Measurements from ENCODE around the gene RIPOR2.
"Not testable (repeated sequence)": the region's sequence is repeated elsewhere in the genome, so short reads cannot be mapped to it uniquely, and the experiment has no call there.

The RIPOR2 gene

DNA sequence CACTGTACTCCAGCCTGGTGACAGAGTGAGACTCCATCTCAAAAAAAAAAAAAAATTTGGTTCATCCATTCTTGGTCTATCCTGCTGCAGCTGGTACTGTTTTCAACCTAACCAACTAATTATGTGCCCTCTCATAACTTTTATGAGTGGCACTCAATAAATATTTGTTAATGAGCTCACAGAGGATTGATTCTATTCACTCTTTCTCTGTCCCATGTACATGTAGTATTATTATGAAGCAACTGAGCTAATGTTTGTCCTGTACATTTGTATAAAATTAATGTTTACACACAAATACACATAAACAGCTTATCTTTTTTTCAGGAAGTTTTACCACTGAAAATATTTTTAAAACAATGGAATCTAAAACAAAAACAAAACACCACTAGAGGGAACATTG lies 10.1 kb downstream of the RIPOR2 start:
- DNase-seq: no peak

DNA sequence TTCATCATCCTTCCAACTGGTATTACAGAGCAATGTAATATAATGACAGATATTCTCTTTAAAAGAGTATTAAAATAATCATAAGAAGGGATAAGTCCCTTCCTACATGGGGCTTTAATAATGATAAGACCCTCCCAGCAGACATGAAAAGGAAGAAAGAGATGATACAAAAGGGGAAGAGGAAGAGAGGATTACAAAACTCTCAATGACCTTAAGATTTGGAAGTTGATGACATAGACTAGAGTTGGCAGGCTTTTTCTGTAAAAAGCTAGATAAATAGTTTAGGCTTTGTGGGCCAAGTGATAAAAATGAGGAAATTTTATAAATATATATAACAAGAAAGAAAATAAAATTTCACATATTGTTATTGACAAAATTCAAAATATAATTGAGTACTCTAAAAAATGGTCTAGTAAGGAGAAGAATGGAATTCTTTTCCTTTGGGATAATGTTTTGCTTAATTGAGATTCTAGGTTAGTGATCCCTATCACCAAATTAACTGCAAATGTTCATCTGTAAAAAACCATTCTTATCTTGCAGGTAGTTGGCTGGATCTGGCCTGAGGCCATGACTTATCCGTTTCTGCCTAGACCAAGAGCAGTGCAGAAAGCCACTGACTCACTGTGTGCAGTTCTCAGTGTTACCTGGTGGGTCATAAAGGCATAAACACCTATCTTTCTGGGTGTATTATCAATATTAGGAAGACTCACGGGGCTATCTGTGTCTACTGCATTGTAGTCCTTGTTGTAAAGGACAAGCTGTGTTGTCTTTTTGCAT lies 11.0 kb downstream of the RIPOR2 start:
- DNase-seq: no peak

DNA sequence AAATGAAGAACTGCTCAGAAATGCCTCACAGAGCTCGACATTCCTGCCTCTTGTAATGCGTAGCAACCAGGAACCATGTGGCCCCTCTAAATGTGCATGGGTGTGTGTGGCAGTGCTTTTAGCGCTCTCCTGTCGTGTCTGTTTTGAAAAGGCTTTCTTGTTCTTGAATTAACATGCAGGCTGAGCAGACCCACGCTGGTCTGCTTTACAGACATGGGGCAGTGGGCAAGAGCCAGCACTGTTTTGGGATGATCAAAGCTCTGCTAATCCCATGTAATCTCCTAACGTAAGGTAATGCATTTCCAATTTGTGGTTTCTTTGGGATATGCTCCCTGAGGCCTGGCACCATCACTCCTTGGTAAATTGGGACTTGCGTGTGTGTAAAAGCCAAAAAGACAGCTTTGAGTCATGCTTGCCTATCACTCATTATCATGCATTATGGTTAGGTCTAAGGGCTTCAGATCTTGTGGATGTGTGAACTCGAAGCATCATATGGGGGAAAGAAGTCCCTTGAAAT lies 11.8 kb downstream of the RIPOR2 start:
- DNase-seq: no peak

DNA sequence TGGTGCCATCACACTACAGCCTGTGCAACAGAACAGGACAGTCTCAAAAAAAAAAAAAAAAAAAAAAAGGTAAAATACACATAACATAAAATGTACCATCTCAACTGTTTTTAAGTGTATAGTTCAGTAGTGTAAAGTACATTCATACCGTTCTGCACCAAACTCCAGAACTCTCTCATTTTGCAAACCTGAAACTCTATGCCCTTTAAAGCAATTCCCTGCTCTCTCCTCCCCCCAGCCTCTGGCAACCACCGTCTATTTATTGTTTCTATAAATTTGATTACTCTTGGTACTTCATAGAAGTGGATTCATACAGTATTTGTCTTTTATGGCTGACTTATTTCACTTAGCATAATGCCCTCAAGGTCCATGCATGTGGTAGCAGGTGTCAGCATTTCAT lies 12.9 kb downstream of the RIPOR2 start:
- no peak for DNase-seq

DNA sequence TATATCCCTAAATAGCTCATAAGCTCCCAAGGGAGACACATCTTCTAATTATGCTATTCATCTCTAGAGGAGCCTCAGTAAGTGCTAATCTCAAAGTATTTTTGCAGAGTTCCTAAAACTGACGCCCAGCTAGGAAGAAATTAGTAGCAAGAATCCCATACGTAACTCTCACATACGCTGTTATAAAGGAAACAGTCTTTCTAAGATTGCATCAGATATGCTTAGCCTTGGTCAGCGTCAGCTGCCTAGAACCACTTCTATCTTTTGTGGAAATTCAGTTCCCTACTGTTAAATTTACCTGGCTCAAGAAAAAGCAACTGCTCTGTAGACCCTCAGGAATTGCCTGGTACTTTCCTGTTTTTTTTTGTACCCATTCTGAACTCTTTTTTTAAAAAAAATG lies 13.6 kb downstream of the RIPOR2 start:
- no peak for DNase-seq

DNA sequence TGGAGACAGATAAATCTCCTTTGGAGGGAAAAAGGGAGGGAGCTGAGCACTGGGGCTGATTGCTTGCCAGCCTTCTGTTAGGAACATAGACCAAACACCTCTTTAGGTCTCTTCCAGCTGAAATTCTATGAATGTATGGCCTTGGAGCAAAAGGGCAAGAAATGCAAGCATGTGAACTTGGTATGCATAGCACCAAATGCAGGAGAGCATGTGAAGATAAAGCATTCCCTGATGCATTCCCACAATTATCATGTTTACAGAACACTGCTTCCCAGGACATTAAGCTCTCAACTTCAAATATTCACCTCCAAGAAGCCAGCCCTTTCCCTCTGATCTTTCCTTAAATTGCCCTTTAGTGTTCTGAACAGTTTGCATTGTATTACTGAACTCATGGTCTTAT lies 15.6 kb downstream of the RIPOR2 start:
- DNase-seq: no peak

DNA sequence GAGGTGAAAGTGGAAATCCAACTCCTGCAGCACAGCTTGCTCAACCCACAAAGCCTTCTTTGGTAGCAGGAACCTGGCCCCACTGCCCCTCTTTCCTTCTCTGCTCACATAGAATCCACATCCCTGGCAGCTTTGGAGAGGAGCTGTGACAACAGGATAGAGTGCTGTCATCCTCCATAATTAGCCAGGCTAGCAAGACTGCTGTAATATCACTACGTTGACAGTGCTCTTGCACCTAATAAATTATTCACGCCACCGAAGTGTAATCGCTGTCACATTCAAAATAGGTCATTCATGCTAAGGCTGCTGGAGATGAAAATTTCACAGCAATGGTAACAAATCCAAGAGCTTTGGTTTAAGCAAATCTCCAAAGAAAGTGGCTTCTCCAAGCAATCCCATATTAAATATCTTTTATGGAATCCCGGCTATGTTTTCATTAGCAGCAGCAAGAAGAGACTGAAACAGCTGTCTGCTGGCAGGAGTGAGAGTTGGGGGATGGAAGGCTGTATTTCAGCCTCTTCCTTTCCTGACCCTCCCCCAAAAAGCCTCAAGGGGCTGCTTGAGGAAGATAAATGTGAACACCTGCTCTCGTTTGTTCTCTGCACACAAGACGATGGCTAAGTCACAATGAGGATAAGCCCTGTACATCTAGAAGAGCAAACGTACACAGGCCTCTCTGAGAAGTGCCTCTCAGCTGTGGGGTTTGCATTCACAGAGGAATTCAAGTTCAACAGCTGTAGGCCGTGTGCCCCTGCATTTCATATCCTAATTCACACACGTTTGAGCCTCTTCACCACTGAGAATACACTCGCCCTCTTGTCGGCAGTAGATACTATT lies 16.5 kb downstream of the RIPOR2 start:
- peak; percentile 84 for DNase-seq

DNA sequence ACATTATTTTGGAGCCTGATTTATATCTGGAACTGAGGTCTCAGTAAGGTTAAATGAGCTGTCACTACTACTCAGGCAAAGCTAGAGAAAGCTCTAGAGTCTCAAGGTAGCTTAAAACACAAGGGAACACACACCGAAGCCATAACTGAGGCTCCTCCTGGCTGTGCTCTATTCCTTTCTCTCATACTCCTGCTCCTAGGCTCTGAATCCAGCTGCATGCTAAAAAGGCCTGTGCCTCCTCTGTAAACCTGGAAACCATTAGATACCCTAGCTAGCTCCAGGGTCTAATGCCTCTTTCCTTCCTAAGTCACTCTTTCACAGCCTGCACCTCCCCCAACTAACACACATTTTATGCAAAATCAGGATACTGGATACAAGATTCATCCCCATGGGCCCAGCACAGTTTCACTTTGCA lies 17.1 kb downstream of the RIPOR2 start:
- DNase-seq: no peak

DNA sequence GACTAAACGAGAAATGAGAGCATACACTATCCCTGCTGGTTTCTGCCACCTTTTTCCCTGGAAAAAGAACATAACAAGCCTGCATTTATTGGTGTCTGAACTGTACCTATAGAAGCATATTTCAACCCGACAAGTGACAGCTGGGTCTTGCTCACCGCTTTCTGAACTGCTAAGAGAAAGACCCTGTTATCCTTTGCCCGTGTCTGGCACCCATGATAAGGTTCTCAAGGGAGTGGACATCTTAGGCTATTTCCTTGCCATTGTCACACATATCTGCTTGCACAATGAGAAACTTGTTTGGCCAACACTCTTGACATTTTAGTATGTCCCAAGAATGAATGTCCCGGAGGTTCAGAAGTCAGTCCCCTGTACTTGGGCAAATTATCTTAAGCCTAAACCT lies 19.3 kb downstream of the RIPOR2 start:
- no peak for DNase-seq

DNA sequence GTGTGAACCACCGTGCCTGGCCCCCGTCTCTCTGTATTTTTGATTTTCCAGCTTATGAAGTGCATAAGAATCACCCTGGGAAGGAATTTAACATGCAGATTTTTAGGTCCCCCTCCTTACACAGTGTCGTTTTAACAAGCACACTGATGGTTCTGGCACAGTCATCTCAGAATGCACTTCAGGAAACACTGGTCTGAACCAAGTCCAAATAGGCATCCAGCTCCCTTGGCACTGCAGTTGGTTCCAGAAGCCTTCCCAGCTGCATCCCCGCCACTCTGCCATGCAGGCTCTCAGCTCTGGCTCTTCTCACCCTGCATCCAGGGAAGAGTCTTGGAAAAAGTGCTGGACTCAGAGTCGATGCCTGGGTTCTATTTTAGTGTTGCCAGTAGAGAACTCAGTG lies 20.1 kb downstream of the RIPOR2 start:
- DNase-seq: no peak

DNA sequence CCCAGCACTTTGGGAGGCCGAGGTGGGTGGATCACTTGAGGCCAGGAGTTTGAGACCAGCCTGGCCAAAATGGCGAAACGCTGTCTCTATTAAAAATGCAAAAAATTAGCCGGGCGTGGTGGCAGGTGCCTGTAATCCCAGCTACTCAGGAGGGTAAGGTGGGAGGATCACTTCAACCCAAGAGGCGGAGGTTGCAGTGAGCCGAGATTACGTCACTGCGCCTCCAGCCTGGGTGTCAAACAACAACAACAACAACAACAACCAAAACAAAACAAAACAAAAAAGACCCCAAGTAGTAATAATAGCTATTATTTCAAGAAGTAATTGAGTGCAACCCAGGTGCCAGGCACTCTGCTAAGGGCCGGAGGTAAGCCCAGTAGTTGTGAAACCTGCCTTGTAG lies 21.7 kb downstream of the RIPOR2 start:
- not testable (repeated sequence) for DNase-seq

DNA sequence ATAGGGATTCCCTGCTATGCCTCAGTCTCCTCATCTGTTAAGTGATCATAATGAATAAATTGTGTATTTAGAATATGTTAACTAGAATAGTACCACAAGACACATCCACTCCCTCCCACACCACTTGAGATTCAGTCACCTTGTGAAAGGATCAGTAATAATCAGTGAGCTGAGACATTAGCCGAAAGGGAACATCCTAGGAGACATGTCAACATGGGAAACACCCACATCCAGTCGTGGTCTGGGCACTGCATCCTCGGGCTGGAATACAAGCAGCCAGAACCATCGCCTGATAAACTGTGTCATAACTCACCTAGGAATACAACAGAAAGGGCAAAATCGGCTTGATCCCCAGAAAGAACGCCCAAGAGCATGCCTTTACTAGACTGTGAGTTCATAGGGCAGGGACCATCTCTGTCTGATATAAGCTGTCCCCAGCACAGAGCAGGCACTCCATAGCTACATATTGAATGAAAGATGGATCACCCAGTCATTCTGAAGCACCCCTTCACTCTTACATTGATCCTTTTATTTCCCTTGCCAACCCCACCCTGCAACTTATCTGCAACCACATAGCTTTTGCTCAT lies 23.9 kb downstream of the RIPOR2 start:
- DNase-seq: no peak

DNA sequence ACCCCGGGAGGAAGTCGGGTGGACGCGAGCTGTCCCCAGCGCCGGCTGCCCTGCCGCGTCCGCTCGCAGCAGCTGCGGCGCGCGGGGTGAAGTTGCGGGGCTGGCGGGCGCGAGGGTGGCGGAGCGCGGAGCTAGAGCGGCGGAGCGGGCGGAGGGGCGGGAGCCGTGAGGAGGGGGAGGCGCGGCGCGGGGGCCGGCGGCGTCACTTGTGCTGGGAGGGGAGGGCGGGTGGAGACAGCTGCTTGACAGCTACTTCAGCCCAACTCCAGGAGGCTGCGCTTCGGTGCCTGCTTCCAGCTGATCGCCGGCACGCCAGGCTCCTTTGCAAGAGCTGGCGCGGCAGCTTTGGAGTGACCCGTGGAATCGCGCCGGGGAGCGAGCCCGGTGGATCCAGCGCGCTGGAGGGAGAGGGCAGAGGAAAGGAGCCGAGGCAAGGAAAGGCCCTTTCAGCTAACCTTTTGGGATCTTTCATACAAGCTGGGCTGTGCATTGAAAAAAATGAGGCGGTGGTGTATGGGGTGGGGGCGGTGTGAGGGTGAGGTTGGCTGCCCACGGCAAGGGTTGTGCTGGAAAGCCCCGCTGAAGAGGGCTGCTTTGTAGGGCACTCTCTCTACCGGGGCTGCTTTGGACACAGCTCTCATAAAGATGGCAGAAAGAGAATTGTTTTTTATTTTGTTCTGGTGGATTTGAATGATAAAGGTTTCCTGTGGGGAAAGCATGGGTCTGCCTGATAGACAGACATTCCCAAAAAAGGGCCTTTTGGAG lies 24.6 kb downstream of the RIPOR2 start:
- no peak for DNase-seq

DNA sequence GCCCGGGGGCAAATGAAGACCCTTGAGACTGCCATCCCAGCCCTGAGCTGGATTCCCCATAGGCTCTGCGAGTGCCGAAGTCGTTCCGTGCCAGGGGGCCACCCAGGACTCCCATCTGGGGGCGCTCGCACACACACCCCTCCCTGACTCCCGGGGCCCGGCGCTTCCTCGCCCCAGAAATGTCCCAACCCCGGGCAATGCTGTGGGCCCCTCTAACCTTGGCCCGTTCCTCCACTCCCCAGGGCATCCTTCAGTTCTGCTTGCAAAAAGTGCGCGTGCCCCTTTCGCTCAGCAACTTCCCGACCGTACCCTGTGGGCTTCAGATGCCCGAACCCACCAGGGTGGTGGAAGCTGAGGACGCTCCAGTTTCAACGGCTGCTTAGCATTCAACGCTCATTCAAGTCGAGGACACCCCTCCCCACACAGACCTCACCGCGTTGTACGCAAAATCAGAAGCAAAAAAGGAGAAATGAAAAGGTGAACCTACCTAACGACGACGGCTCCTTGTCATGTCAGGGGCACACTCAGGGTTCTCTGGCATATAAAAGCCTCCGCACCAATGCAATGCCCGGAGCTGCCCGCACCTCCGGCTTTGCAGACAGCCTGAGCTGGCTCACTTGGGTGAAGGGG lies 25.3 kb downstream of the RIPOR2 start:
- DNase-seq: no peak

DNA sequence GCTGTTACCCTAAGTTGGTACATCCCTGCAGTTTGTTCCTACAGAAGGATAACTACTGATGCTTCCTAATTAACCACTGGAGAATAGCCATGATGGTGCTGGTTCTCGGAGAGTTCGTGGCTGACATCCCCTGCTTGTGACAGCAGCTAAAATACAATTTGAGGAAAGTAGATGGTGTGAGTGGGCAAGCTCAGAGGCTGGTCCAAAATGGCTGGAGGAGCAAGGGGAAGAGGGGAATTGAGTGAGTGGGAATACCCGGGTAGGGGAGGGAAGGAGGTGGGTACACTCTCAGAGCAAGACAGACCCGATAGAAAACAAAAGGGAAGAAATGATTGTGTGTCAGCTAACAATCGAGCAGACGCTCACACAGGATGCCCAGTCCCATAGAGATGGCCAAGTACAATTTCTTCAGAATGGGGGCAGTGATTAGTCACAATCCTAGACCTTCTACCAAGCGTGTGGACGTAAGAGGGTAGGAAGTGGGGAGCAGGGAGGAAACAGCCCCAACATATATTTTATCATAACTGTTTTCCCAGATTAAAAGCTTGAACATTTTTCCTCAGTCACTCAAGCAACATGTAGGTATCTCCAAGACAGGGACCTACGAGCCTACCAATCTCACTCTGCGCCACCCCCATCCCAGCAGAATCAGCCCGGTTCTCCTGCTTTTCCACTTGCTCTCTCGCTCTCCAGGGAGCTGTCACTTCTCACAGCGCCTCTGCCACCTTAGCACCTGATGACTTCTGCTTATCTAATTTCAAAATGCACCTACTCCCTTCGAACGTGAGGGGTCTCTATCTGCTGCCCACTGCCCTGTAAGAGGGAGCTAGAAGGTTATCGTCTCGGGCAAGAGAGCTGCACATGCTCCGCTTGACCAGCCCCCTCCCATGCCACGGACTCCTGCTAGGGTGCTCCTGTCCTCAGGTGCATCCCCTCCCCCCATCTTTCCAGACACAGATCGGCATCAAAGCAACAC lies 26.2 kb downstream of the RIPOR2 start:
- no peak for DNase-seq

DNA sequence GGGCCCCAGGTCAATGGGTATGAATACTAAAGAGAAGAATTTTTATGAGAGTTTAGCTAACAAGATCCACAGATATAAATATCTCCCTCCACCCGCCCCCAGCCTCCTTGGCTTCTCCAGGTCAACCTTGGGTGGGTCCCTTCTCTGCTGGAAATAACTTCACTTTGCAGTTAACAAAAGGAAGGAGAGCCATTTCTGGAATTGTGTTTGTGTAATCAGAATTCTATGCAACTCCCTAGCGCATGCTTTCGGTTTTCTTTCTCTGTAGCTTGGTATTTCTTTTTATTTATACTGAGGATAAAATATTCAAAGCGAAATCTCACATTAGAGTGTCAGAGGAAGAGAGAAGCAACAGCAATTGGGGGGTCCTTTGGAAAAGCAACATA lies 27.1 kb downstream of the RIPOR2 start:
- DNase-seq: no peak

DNA sequence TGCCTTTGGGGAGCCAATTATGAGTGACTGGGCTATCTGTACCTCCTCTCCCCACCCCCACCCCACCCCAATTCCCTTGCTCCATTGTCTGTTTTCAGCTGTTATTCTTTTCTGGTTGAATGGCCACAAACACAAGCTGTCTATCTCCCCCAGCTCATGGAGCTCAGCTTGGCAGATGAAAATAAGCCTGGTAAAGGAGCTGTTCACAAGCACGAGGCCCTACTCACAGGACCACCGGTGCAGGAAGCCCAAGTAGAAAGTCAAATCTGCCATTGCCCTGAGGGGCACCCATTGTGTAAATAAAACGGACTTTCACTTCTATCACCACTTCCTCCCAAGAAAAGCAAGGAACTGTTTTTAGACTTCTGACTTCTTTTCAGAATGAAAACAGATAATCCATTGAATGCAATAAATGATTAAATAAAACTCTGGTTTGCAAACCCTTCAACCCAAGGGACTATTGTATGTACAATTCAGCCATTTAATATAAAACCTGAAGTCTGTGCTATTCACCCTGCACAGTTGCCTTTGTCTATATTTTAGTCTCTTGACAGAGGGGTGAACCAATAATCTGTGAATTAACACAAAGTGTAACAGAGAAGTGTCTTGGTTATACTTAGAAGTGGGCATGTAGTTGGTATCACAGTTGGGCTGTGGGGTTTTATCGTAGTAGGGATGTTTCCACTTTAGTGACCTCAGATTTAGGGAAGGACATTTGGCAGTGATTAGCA lies 27.7 kb downstream of the RIPOR2 start:
- no peak for DNase-seq

DNA sequence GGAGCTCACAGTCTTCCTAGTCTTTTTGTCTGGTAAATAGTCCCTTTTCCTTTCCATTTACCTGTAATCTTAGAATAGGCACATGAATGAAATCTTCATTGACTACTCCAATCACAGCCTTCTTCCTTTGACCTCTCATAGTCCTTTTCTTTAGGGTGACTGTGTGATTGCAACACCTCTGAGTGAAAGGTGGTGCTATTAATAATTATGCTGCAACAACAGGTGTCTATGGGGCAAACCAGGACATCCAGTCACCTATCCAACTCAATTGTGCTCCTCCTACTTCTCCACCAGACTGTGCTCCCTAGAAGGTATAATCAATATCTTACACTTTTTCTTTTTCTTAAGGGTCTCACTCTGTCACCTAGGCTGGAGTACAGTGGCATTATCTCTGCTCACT lies 29.4 kb downstream of the RIPOR2 start:
- DNase-seq: no peak

DNA sequence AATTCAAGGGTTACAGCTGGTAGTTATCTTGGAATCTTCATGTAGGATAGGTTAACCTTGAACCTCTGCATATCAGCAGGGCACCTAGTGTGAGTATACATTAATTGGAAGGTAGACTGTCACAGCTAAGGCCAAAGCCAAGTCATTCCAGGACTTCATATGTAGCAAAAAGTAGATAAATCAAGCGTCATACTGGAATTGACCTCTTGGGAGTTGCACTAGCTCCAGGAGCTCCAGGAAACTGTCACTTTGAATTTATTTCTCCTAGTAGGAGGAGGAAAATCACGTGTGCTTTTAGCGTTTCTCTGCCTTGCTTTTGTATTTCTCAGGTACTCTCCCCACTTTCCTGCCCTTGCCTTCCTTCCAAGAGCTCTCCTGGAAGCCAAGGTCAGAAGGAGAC lies 30.3 kb downstream of the RIPOR2 start:
- DNase-seq: no peak

DNA sequence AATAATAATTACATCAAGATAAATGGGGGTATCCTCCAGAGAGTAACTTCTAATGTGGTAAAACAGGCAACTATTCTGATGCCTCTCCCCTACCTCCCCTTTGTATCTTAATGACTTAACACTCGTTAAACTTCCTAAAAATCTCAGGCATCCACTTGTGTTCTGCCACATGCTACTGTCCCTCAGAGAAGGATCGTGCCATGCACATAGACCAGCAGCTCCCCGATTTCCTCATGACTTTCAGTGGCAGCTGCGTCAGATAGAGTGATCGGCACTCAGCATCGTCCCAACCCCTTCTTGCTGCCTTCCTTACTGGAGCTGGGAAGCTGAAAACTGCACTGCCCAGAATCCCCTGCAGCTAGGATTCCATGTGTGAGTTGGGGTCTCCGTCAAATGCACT lies 32.1 kb downstream of the RIPOR2 start:
- DNase-seq: no peak

DNA sequence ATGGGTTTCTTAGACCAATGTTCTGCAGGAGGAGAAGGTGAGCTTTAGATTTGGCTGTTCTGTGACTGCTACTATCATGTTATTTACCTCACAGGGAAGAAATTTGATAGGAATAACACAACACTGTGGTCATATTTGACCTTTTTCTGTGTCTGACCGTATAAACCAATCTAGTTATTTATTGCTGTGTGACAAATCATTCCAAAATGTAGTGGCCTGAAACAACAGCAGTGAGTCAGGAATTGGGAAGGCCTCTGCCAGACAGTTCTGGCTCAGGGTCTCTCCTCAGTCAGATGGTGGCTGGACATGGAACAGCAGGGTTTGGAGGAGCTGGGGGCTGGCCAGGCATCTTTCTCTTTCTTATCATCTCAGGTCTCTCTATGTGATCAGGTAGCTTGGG lies 33.0 kb downstream of the RIPOR2 start:
- DNase-seq: no peak

All from NCI-H1436 treated with DMSO at 0.1 percent for 48 hours (cell line).